Activated T-cell treated with anti-CD3 and anti-CD28 coated beads, Interleukin-2, amount 50 U/mL, for 48 hours (primary cell): Measurements from ENCODE around the gene INTS15.
A peak's percentile ranks its signal among the peaks of the same experiment; 100 is the strongest.
"Not testable (repeated sequence)": the region's sequence is repeated elsewhere in the genome, so short reads cannot be mapped to it uniquely, and the experiment has no call there.

Source experiments
- DNase-seq, 2 experiments: peaks; one replicate each; pipeline ENCODE4 v3.0.0-alpha.2; 2020

INTS15 gene

DNA sequence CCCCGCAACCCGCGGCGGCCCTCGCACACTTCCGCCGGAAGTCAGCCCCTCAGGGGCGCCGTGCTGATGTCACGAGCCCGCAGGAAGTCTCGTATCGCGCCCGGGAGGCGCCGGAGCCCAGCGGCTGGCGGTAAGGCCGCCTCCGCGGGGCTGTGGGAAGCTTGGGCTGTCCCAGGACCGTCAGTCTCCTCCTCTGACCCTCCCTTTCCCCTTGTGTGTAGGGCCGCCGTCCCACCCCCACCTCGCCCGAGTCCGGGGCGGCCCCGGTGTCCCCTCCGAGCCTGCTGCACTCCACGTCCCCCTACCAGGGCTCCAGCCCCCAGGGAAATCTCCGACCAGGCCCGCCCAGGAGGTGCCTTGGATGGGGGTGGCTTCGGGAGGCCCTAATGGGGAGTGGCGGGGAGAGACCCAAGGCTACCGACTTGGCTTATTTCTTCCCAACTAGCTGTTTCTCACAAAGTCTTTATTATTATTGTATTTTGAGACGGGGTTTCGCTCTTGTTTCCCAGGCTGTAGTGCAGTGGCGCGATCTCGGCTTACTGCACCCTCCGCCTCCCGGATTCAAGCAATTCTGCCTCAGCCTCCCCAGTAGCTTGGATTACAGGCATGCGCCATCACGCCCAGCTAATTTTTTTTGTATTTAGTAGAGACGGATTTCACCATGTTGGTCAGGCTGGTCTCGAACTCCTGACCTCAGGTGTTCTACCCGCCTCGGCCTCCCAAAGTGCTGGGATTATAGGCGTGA lies 12.3 kb upstream of the INTS15 start, which contains the start of gene ZDHHC4:
TSS of gene ZDHHC4 (plus strand) at position 86 of the 745 bp plus-strand sequence. CDS start 3,108 bp downstream, outside the sequence.
- peak; percentile 90 to 93 for DNase-seq

- no peak for DNase-seq
These were observed 11.4 kb upstream of the INTS15 start for GRCh38 chr7:6578114-6579084.

GRCh38 chr7:6579446-6579845 lies 10.4 kb upstream of the INTS15 start:
- no peak for DNase-seq

DNA sequence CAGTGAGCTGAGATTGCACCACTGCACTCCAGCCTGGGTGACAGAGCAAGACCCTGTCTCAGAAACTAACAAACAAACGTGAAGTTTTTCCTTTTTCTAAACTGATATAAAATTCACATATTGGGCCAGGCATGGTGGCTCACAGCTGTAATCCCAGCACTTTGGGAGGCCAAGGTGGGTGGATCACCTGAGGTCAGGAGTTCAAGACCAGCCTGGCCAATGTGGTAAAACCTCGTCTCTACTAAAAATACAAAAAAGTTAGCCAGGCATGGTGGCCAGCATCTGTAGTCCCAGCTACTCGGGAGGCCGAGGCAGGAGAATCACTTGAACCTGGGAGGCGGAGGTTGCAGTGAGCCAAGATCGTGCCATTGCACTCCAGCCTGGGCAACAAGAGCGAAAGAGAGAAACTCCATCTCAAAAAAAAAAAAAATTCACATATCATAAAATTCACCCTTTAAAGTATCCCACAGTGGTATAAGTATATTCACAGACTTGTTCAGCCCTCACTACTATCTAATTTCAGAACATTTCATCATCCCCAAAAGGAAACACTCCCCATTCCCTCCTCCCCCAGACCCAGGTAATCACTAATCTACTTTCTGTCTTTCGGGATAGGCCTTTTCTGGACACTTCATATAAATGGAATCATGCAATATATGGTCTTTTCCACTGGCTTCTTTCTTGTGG lies 3.9 kb upstream of the INTS15 start:
- DNase-seq: not testable (repeated sequence)

GRCh38 chr7:6588566-6588965 lies 1.3 kb upstream of the INTS15 start:
- no peak for DNase-seq

- no peak for DNase-seq
These were observed 531 bp upstream of the INTS15 start for GRCh38 chr7:6589151-6589828.

- DNase-seq: no peak
These were observed 857 bp downstream of the INTS15 start for GRCh38 chr7:6590645-6591110.

- no peak for DNase-seq
These were observed 10.3 kb downstream of the INTS15 start for GRCh38 chr7:6600093-6600492.

DNA sequence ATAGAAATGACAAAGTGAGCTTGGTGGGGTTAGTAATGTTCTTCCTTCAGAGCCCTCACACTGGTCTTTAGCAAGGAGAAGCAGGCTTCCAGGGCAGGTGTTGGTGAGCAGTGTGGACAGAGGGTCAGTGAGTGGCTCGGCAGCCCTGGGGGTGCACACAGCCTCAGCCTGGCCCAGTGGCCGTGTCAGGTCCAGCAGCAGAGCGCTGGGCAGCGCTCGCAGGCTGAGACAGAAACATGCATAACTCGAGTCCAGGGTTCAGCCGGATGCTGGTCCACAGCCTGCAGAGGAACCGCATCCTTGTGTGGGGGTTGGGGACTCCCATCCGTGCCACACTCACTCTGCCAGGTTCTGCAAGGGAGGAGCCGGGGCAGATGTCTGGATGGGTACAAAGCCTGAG lies 14.6 kb downstream of the INTS15 start:
- no peak for DNase-seq

DNA sequence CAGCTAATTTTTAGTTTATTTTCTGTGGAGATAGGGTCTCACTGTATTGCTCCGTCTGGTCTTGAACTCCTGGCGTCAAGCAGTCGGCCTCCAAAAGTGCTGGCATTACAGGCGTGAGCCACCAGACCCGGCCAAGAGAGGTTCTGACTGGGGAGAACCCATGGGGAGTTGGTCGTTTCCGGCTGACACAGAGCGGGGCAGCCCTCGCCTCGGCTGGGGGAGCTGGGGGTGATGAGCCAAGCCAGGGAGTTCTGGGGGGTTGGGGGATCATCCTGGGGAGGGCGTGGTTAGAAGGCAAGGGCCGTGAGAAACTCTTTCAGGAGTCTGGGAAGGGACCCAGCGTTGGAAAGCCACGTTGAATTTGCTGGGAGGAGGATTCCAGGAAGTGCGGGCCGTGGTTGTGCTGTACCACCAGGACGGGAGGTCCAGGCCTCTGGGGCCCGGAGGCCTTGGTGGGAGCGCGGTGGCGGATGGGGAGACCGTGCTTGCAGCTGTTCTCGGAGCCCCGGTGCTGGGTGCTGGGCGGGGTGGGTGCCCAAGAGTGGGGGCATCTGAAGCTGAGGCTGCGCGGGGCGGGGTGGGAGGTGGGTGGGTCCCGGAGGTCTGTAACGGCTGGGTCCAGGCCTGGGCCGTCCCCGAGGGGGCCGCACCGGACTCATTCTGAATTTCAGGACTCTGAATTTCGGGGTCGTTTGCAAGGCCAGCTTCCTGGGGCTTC lies 17.2 kb downstream of the INTS15 start:
- no peak for DNase-seq

- no peak for DNase-seq
These were observed 17.8 kb downstream of the INTS15 start for GRCh38 chr7:6607651-6608051.

DNA sequence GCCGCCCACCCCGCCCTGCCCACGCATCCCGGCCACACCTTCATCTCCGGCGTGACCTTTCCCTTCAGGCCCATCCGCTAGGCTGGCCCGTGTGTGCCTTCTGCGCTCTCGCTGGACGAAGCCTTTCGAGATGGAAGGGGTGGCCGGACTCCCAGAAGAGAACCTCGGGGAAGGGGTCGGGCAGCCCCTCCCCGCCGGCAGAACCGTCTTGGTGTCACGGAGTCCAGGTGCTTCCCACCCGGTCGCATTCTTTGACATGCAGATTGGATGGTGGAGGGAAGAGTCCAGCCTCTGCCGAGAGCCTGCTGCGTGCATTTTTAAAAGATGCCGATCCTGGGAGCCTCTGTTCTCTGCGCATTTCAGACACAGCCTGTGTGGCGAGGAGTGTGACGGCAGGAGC lies 18.3 kb downstream of the INTS15 start:
- DNase-seq: no peak

GRCh38 chr7:6608794-6609193 lies 19.0 kb downstream of the INTS15 start:
- no peak for DNase-seq

GRCh38 chr7:6612819-6613218 lies 23.0 kb downstream of the INTS15 start:
- no peak for DNase-seq

GRCh38 chr7:6613706-6614105 lies 23.9 kb downstream of the INTS15 start:
- no peak for DNase-seq

GRCh38 chr7:6614953-6615722 lies 25.3 kb downstream of the INTS15 start, which contains the start of gene ZNF853:
TSS of gene ZNF853 (plus strand) at chr7:6615610. CDS start at chr7:6616175, 565 bp downstream.
- peak; percentile 38 to 44 for DNase-seq

GRCh38 chr7:6615723-6616555 lies 26.1 kb downstream of the INTS15 start:
- DNase-seq: peak in 1 of 2 experiments; percentile 39

DNA sequence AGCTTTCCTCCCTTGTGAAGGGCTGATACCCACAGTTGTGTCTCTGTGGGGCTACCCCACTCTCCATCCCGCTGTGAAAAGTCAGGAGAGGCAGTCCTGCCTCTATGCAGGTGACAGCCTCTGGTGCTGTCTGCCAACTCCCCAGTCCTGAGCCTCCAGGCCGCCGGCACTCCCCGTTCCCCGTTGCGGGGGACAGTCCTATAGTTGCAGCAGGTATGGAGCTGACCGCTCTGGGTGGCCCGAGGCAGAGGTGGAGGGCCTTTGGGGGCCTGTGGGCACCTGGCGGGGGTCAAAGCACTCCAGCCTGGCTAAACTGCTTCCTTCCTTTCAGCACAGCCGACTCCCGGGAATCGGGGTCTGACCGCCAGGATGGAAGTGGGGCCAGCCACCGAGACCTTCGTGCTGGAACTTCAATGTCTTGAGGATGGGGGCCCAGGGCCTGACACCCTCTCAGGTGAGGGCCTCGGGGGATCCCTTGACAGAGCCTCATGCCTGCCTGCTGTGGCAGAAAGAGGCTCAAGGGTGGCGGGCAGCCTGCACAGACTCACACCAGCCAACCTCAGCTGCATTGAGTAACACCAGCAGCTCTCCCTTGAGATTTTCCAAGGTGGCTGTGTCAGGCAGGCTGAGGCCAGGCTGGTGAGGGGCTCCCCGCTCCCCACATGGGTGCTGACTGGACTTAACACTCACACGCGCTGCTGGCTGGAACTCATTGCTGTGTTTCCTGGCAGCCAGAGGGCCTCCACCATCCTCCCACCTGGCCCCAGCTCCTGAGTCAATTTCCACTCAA lies 27.2 kb downstream of the INTS15 start:
- no peak for DNase-seq

DNA sequence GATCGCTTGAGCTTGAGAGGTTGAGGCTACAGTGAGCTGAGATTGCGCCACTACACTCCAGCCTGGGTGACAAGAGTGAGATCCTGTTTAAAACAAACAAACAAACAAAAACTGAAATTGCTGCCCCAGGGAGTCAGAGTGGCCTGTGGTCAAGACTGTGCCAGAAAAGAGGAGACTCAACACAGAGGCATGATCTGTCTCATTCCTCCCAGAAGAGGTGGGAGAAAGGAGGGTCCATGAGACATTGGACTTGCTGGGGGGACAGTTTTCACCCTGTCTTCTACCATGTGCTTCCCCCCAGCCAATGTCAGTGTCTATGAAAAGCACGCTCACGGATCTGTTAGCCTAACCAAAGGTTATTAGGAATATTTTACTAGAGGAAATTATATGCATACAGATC lies 28.8 kb downstream of the INTS15 start:
- no peak for DNase-seq
